ENCODE results near the gene DPYSL5.
A peak's percentile ranks its signal among the peaks of the same experiment; 100 is the strongest.
"Not testable (repeated sequence)": the region's sequence is repeated elsewhere in the genome, so short reads cannot be mapped to it uniquely, and the experiment has no call there.

Gene DPYSL5

DNA sequence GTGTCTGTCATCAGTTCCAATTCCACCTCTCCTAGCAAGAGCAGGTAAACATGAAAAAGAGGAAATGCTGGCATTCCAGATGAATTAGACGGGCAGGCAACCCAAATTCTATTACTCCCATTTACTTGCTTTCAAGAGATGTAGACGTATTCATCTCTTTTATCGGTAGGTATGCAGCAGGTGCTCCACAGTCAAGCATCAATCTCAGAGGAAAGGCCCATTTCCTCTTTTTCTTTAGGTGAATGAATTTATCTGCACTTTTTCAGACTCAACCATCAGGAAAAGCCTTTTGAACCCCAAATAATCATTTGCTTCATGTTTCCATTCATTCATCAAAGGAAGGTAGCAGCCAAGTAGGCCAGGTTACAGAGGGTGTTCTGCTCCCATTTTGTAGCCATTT lies 27.9 kb downstream of the DPYSL5 start:
- DNase-seq = no peak

DNA sequence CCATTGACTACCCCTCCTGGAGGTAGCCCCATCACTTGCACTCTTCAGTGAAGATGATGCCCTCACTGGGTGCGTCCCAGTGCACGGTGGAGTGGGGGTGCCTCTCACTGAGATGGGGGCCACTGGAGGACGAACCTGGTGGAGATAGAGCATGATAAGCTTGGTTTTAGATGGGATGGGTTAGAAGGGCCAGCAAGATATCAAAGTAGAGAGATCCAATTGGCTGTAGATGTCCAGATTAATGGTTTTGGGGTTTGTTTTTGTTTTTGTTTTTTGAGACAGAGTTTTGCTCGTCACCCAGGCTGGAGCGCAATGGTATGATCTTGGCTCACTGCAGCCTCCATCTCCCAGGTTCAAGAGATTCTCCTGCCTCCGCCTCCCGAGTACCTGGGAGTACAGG lies 28.3 kb downstream of the DPYSL5 start:
- no peak for DNase-seq

DNA sequence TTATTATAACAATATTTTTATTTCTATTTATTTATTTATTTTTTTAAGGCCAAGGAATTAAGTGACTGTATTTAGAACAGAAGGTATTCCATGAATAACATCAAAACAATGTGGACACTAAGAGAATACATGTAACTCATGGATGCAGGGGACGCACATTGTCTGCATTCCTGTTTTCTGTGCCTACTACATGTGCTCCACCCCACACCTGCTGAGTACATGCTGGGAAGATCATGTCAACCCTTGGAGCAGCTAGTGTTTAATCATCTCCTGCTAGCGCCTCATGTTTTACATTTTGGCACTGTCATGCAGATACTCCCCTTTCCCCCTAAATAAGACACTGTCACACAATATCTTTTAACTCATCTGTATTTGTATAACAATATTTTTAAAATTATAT lies 29.3 kb downstream of the DPYSL5 start:
- DNase-seq = no peak

DNA sequence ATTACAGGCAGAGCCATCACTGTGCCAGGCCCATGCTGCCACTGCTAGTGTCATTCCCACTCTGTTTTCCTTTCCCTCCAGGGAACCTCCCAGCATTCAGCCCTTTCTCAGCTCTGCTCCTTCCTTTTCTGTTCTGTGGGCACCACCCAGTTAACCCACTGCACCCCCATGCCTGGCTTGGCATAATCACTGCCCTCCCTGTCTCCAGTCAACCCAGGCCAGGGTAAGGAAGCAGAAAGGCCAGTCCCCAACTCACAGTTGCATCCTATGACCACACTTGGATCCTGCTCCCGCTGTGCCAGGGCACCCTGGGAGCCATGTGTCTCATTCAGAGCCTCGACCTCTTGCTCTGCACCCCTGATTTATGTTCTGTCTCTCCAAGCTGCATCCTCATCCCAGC lies 32.2 kb downstream of the DPYSL5 start:
- no peak for DNase-seq

DNA sequence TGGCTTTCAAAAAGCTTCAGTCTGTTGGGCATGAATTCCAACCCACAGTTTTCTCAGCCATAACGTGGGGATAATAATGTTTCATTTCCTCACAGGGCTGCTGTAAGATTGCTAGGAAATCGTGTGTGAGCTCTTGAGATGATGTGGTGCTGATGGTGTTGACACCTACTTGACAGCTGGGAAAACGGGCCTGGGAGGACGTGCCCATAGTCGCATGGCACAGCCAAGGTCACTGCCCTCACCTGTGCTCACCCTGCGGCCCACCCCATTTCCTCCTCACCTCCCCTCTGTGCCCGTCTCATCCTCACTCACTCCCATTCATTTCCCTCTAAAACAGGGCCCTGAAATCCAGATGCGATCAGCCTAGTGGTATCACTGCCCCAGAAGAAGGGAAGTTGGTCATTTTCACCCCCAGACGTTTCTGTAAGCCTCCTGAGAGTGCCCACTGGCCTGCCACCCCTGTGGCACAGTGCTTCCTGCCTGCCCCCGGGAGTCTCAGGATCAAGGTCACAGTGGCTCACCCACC lies 33.0 kb downstream of the DPYSL5 start:
- DNase-seq = no peak

DNA sequence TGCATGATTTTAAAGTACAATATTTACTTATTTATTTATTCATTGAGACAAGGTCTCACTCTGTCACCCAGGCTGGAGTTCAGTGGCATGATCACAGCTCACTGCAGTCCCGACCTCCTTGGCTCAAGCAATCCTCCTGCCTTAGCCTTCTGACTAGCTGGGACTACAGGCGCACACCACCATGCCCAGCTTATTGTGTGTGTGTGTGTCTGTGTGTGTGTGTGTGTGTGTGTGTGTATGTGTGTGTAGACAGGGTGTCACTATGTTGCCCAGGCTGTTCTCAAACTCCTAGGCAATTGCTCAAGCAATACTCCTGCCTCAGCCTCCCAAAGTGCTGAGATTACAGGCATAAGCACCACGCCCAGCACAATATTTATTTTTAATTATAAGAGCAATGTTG lies 34.3 kb downstream of the DPYSL5 start:
- DNase-seq = not testable (repeated sequence)

DNA sequence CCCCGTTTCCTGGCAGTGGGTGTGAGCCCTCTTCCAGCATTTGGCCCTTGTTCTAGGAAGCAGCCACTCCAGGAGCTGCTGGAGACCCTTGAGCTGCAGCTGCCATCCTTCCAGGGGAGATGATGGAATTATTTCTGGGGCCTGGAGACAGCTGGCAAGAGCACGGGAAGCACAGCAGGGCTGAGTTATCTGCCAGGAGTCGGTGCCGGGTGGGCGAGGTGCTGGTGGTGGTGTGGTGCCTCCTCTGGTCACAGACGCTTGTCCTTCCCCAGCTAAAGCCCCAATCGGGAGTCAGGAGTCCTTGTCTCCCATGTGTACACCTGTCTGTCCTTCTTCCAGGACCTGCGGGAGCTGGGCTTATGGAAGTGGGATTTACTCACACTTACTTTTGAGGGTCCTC lies 36.0 kb downstream of the DPYSL5 start:
- no peak for DNase-seq

DNA sequence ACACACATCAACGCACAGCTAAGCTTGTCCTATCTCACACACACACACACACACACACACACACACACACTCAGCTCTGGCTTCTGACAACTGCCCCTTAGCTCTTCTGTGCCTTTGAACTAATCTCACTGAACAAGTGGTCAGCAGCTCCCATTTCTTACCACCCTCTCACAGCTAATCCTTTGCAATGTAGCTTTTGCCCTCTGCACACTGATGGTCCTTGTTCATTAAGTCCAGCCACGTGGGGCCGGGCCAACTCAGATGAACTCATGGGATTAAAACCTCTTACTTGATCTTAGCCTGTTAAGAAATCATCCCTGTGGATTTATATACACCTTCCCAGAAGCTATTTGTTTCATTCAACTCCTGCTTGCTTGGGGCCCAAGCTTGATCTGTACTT lies 36.6 kb downstream of the DPYSL5 start:
- DNase-seq = no peak

DNA sequence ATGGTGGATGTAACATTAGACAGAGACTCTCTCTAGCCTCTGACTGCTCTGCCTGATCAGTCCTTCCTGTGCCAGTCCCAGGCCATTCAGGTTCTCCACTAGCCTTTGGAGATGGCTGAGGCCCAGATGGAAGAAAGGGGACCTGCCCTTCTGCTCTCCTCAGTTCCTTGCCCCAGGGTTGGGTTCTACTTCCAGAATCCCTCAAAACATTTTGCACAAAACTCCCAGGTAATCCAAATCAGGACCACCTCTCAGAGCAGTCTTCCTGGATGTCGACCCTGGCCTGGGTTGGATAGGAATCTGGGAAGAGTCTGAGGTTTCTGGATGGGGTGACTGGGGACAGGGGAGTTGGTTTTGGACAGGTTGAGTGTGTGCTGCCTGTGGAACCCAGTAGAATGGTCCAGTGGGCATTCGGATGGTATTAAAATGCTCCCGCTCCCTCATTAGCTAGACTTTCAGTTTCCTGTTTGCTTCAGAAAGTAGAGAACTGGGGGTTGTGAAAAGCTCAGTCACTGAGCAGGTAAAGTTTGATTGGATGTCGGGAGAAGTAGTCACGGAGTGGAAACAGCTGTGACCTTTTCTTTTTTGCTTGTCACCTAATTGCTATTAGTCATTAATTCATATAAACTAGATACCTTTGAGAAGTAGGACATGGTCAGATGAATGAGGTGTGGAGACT lies 37.9 kb downstream of the DPYSL5 start:
- DNase-seq = no peak

DNA sequence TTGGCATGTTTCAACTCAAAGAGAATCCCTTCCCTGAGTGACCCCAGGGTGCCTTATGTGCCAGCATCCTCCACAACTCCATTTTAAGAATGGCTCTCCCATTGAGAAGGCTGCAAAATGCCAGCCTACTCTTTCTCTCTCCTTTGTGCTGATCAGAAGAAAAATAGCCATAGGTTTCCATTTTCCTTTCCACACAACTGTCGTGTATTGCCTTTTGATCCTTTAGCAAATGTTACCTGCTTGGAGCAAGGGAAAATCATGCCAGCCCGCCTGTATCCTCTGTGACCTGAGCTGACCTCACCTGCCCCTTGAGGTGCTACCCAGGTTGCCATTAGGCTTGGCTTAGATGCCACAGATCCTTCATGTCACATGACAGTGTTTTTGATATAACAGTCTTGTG lies 38.8 kb downstream of the DPYSL5 start:
- no peak for DNase-seq

DNA sequence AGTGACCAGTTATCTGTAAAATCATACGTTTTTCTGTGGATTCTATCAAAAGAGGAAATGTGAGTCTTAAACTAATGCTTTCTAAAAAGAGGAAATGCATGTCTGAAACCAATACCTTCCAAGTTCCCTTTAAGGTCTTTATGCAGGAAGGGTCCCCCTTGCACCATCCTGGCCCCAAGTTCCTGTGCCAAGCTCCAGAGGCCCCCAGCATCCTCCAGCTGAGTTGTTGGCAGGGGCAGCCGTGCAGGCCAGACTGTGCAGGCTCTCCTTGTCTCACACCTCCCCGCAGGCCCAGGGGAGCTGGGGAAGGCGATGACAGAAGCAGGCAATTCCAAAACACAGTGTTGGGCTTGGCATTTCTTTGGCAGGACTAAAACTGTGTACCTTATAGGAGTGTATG lies 39.2 kb downstream of the DPYSL5 start:
- peak; percentile 63 to 78 for DNase-seq

DNA sequence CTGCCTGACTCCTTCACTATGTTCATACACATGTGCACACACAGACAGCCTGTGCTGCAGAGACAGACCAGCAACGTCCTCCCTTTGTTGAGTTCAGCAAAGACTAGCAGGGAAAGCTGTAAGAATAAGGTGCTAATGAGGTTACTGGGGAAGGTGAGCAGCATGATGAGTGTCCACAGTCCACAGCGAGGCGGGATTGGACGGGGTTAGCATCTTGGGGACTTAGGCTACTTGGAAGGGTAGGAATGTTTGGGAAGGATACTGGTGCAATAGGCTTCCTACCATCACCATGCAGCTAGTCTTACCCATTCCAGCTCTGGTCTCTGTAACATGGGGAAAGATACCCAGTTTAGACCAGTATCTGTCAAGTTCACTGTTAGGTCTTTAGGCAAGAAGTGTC lies 41.9 kb downstream of the DPYSL5 start:
- DNase-seq = no peak

DNA sequence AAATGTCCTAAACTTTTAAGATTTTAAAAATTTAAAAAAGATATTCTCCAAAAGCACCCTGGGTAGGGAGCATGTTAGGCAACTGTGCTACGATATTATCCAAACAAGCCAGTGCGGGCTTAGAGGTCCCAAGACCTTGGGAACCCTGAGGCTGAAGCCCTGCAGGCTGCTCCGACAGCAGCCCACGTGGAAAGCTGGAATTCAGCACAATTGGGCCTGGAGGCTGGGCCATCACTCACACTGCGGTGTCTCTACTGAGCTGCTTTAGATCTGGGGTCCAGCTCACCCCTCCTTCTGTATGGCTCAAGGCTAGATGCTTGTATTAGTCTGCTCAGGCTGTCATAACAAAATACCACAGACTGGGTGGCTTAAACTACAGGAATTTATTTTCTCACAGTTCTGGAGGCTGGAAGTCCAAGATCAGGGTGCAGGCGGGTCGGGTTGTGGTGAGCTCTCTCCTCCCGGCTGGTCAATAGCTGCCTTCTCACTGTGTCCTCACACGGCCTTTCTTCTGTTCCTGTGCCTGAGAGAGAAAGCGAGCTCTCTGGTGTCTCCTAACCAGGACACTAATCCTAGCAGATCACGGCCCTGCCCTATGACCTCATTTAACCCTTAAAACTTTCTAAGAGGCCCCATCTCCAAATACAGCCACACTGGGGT lies 42.5 kb downstream of the DPYSL5 start:
- DNase-seq = no peak

DNA sequence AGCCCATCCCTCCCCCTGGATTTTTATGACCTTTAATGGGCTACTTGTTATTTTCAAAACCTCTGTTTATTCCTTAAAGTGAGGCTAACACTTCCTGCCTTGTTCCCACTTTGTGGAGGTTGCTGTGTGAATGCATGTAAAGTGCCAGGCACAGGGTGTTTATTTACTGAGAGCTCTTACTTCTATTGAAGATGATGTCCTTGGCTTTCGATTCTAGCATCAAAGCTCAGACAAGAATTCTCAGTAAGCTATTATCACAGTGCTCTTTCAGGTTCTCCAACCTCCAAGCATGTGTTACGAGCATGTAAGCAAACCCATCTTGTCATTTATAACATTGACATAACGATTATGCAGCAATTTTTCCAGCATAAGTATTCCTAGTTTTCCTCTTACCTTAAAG lies 44.2 kb downstream of the DPYSL5 start:
- DNase-seq = no peak

DNA sequence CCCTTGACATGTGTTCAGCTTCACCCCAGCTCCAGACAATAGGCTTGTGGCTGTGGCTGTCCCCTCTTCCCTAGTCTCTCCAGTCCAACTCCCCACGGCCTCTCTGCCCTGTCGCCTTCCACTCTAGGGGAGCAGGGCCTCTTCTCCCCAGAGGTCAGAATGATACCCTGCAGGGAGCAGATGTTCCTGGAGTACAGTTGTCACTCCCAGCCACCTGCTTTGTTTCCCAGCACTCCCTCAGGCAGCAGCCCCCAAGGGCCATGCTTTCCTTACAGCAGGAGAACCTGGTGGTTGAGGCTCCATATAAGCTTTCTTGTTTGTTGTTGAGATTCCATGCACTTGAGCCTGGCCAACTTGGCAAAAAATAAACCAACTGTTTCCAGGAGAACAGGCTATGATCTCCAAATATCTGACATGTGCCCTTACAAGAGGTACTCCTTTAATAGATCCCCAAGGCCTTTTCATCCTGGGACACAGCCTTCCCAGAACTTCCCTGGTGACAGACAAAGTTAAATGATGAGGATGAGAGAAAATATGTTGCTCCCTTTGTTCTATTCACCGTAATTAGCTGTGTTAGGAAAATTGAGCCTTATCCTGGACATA lies 45.1 kb downstream of the DPYSL5 start:
- no peak for DNase-seq

DNA sequence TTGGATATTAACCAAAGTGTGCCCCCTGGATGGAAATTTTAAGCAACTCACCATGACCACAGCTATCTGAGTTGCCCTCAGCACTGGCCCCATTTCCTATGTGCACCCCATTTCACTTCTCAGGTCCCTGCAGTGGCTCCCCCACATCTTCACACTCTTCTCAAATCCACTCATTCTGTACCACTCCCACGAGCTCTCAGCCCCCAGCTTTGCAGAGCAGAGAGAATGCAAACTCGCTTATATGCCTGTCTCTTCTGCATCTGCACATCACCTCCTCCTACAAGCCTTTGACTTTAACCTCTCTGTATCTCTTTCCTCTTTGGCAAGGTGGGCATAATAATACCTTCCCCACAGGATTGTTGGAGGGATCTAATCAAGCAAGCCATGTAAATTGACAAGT lies 46.2 kb downstream of the DPYSL5 start:
- DNase-seq = no peak

DNA sequence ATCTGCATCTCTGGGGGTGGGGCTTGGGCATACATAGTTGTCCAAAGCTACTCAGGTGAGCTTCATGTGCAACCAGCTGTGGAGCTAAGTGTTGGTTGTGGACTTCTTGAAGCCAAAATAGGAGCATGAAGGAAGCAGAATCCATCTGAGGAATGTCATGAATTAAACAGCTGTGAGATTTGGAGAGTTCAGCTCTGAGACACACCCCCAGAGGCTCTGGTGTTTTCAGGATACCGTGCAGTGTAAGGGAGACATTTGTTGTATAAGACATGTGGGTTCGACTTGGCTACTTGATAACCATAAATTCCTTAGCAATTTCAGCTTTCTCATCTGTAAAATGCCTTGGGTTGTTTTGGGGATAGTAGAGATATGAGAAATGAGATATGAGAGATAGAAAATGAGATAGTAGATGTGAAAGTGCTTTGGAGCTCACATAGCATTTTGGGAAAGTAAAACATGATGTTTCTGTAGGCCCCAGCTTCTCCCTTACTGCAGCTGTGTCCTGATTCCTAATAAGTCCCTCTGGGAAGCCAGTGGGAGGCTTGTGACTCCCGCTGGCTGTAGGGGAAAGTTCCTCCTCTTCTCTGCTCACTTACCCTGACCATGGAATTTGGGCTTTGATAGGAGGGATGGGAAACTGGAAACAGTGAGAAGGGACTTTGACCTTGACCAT lies 50.0 kb downstream of the DPYSL5 start:
- DNase-seq = no peak

DNA sequence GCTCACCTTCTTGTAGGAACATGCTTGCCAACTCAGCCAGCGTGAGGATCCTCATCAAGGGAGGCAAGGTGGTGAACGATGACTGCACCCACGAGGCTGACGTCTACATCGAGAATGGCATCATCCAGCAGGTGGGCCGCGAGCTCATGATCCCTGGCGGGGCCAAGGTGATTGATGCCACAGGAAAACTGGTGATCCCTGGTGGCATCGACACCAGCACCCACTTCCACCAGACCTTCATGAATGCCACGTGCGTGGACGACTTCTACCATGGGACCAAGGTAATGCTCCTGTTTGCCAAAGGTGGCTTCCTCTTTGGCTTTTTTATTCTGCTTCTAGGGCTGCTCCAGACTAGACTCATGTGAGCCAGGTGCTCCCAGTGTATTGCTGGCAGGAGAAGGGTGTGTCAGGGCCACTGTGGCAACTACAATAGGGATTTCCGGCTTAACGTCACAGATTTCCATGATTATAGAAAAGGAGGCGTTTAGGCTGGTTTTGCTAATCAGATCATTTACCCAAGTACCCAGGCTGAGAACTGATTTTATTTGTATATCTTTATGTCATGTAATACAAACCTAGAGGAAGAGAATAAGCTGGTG lies 50.6 kb downstream of the DPYSL5 start:
- DNase-seq = no peak

DNA sequence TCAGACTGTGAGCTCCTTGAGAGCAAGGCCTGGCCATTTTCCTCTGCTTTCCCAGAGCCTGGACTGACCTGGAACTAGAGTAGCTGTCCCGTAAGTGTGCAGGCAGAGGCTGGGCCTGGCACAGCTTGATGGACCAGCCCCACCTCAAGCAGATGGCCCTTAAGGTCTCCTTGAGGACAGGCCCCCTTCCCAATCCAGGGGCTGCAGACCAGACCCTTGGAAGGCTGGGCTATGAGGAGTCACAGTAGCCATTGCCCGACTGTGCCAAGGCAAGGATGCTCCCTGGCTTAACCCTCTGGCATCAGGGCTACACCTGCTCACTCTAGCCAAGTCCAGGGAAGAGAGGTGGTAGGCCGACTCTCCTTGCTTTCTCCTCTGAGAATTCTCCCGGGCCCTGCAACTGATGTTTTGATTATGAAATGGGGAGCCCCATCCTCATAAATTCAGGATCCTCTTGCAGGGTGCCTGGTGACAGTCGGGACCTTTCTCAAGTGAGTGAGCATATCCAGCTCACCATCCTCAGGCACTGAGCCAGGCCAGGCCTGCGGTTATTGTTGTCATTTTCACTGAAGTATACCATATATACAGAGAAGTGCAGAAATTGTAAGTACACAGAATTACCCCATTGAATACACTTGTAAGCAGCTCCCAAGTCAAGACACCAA lies 51.7 kb downstream of the DPYSL5 start:
- DNase-seq = no peak

DNA sequence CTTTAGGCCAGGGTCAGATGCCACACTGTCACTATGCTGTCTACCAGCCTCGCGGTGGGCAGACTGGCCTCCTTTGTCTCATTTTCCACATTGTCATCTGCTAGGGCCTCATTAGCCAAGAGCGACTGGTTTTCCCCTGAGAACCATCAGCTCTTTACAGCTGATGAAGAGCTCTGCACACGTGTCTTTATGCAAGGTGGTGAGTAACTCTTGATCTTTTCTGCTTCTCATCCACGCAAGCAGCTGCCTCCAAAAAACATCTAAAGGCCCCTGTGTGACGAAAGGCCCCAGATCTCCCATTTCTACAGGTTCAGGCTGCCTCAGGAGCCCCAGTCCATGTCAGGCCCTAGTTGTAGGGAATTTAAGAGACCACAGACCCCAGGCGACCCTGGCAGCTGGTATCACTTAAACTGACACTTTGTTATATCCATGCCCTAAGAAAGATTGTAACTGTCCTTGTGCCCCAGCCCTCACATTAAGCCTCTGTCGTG lies 52.9 kb downstream of the DPYSL5 start:
- no peak for DNase-seq

DNA sequence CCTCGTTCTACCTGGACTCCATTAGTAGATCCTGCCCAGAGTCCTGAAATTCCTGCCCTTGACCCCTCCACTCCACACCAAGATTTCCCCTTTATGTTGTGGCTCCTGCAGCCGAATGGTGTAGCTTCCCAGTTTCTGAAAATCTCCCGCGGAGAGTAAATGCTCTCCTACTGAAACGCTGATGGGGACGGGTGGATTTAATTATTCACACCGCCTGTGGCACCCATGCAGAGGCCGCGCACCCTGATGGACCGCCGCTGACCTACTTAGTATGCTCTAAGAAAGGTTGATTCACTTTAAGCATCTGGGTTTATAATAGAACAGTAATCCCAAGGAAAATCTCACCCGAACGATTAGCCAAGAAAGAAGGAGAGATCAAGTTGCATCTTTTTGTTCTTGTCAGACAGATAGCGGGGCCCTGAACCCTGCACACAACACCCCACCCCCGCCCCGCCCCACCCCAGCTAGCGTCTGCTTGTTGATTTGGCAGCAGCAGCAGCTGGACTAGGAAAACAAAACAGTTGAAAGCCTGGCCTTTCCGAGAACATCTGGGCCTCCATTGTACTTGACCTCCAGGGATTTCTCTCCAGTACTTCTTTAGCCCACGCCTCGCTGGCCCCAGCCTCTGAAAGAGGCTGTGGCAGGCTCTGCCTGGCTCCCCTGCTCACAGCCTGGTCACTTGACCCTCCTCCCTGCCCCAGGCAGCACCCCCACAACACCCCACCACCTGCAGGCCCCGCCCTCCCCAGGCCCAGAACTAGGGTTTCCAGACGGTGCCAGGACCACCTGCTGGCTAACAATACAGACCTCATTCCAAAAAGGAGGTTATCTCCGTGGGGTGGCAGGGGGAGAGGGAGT lies 53.6 kb downstream of the DPYSL5 start:
- DNase-seq = no peak

All from inflammatory macrophage (primary cell).